NCI-H226 (cell line): ENCODE results near the gene CDH24.
A peak's percentile ranks its signal among the peaks of the same experiment; 100 is the strongest.
"Not testable (repeated sequence)": the region's sequence is repeated elsewhere in the genome, so short reads cannot be mapped to it uniquely, and the experiment has no call there.

Experiments used
- DNase-seq: peaks from one replicate; pipeline ENCODE4 v3.0.0-alpha.2; 2015

CDH24 gene

GRCh38 chr14:23015618-23016017 is 41.7 kb downstream of the CDH24 start:
- no peak for DNase-seq

- not testable (repeated sequence) for DNase-seq
These were observed 43.6 kb downstream of the CDH24 start for GRCh38 chr14:23013749-23014054.

GRCh38 chr14:23013054-23013748 is 44.1 kb downstream of the CDH24 start:
- DNase-seq = no peak

- DNase-seq = peak; percentile 62
These were observed 47.2 kb downstream of the CDH24 start, which contains the start of gene C14orf93 for GRCh38 chr14:23009939-23010726. Gene C14orf93 (minus strand): TSS chr14:23010143. CDS start chr14:22999023, 11,120 bp downstream.

- DNase-seq = no peak
These were observed 47.8 kb downstream of the CDH24 start for GRCh38 chr14:23009483-23009938.

- no peak for DNase-seq
These were observed 48.5 kb downstream of the CDH24 start for GRCh38 chr14:23008831-23009230.

- DNase-seq = peak; percentile 95
These were observed 50.5 kb downstream of the CDH24 start for GRCh38 chr14:23006544-23007419.

GRCh38 chr14:23006188-23006534 is 51.2 kb downstream of the CDH24 start:
- no peak for DNase-seq

- DNase-seq = no peak
These were observed 51.7 kb downstream of the CDH24 start for GRCh38 chr14:23005451-23006187.

- not testable (repeated sequence) for DNase-seq
These were observed 53.0 kb downstream of the CDH24 start for GRCh38 chr14:23004274-23004673.

- DNase-seq = no peak
These were observed 54.7 kb downstream of the CDH24 start for GRCh38 chr14:23002592-23002991.

GRCh38 chr14:23000860-23001259 is 56.5 kb downstream of the CDH24 start:
- no peak for DNase-seq

GRCh38 chr14:22998329-22999012 is 58.8 kb downstream of the CDH24 start:
- DNase-seq = no peak

- DNase-seq = no peak
These were observed 59.5 kb downstream of the CDH24 start for GRCh38 chr14:22997676-22998323.
